Measurements from ENCODE around the gene SLC30A2.

Gene SLC30A2

DNA sequence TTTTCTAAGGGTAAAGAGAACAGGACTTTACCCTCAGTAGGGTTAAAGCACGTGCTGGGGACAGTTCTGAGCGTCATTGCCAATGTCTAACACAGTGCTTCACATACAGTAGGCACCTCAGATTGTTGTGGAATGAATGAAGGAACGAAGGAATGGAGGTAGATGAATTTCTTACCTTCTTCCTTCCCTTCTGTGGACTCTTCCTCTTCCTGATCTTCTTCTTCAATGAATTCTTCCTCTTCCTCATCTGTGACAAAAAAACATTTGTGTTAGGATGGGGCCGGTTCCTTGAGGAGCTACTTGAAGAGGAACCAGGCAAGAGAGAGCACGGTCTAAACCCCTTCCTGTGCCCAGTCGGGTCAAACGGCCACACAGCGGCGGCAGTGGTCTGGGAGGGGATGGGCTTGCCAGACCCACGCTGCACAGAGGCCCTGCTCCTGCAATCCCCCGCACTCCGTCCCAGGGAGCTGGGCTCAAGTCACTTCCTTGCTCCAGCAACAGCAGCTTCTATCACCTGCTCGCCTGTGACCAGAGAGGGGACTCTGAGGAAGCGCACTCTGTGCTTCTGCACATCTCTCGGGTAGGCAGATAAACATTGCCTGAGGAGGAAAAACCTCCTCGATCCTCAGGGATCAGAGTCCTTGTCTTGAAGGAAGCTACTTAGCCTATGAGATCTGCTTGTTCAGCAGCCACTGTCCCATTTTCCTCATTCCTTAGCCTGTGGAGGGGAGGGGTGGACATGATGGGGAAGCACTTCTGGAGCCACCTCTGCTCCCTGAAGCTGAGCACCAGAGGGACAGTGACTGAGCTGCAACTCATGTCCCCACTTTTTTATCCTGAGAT lies 8.0 kb upstream of the SLC30A2 start:
- TF ChIP-seq EZH2 (optimal IDR thresholded peaks at IDR 0.05; ENCODE audit: low read depth, low read length) (no peak), EZH2phosphoT487 (IDR thresholded peaks at IDR 0.05; ENCODE audit: low read length) (no peak)
- TF ChIP-seq, protein P1, sequence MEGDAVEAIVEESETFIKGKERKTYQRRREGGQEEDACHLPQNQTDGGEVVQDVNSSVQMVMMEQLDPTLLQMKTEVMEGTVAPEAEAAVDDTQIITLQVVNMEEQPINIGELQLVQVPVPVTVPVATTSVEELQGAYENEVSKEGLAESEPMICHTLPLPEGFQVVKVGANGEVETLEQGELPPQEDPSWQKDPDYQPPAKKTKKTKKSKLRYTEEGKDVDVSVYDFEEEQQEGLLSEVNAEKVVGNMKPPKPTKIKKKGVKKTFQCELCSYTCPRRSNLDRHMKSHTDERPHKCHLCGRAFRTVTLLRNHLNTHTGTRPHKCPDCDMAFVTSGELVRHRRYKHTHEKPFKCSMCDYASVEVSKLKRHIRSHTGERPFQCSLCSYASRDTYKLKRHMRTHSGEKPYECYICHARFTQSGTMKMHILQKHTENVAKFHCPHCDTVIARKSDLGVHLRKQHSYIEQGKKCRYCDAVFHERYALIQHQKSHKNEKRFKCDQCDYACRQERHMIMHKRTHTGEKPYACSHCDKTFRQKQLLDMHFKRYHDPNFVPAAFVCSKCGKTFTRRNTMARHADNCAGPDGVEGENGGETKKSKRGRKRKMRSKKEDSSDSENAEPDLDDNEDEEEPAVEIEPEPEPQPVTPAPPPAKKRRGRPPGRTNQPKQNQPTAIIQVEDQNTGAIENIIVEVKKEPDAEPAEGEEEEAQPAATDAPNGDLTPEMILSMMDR (IDR thresholded peaks at IDR 0.05; ENCODE audit: low read length): no peak
- H2AFZ ChIP-seq (ENCODE audit: low read length): no peak overlapping the region
- no peaks in the 10 kb centered on the region for H3K36me3 ChIP-seq (replicated peaks; ENCODE audit: insufficient read depth, low read length)
- H3K4me3 ChIP-seq (ENCODE audit: low read length): no peak overlapping the region
- H3K27ac ChIP-seq (ENCODE audit: low read length): no peak overlapping the region
- no peaks in the 10 kb centered on the region for H3K9me3 ChIP-seq (replicated peaks; ENCODE audit: insufficient read depth, low read length)
- H3F3A ChIP-seq (ENCODE audit: insufficient read depth, low read length): no peaks in the 10 kb centered on the region
- DNase-seq: no peak
- H4K20me1 ChIP-seq (ENCODE audit: insufficient read depth, low read length): no peaks in the 10 kb centered on the region
- H3K4me1 ChIP-seq (ENCODE audit: low read length): no peaks in the 10 kb centered on the region
- no peaks in the 10 kb centered on the region for H3K9me2 ChIP-seq (replicated peaks; ENCODE audit: insufficient read depth, low read length)
- no peaks in the 10 kb centered on the region for H3K79me2 ChIP-seq (ENCODE audit: low read length)
- H3K4me2 ChIP-seq (ENCODE audit: low read depth, low read length): no peak overlapping the region
- peaks cover 19% of the 10 kb centered on the region; the same call in 1 of the 2 replicates for H3K27me3 ChIP-seq (replicated peaks; ENCODE audit: insufficient read depth, low read length)
- no peak overlapping the region for H3K9ac ChIP-seq (ENCODE audit: low read length)

DNA sequence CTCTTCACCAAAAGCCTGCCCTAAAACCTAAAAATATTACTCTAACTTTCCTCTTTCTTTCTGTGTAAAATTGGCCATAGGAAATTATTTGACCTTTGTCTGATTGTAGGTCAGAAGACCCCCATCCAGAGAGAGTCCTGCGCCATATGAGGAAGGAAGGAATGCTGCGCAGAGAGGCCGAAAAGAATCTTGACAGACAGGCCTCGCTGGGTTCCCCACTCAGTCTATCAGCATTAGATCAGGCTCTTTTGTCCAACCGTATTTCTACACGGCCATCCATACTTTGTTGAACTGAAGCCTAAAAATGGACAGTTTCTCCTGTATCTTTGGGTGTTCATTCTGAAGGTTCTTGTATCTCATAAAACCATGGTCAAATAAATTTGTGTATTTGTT lies 4.3 kb upstream of the SLC30A2 start:
- H3K27me3 ChIP-seq (replicated peaks; ENCODE audit: insufficient read depth, low read length): peaks cover 53% of the 10 kb centered on the region
- H3F3A ChIP-seq (ENCODE audit: insufficient read depth, low read length): no peaks in the 10 kb centered on the region
- no peak for DNase-seq
- H3K9me2 ChIP-seq (replicated peaks; ENCODE audit: insufficient read depth, low read length): no peaks in the 10 kb centered on the region
- no peaks in the 10 kb centered on the region for H3K9me3 ChIP-seq (replicated peaks; ENCODE audit: insufficient read depth, low read length)
- TF ChIP-seq, protein P1 (IDR thresholded peaks at IDR 0.05; ENCODE audit: low read length): no peak
- TF ChIP-seq EZH2phosphoT487 (IDR thresholded peaks at IDR 0.05; ENCODE audit: low read length) (no peak), EZH2 (optimal IDR thresholded peaks at IDR 0.05; ENCODE audit: low read depth, low read length) (no peak)
- H3K36me3 ChIP-seq (replicated peaks; ENCODE audit: insufficient read depth, low read length): no peaks in the 10 kb centered on the region
- no peaks in the 10 kb centered on the region for H3K4me1 ChIP-seq (ENCODE audit: low read length)
- H3K9ac ChIP-seq (ENCODE audit: low read length): no peak overlapping the region
- H3K4me2 ChIP-seq (ENCODE audit: low read depth, low read length): no peak overlapping the region
- H3K4me3 ChIP-seq (ENCODE audit: low read length): no peak overlapping the region
- no peak overlapping the region for H2AFZ ChIP-seq (ENCODE audit: low read length)
- no peaks in the 10 kb centered on the region for H3K79me2 ChIP-seq (ENCODE audit: low read length)
- no peak overlapping the region for H3K27ac ChIP-seq (ENCODE audit: low read length)
- no peaks in the 10 kb centered on the region for H4K20me1 ChIP-seq (ENCODE audit: insufficient read depth, low read length)

DNA sequence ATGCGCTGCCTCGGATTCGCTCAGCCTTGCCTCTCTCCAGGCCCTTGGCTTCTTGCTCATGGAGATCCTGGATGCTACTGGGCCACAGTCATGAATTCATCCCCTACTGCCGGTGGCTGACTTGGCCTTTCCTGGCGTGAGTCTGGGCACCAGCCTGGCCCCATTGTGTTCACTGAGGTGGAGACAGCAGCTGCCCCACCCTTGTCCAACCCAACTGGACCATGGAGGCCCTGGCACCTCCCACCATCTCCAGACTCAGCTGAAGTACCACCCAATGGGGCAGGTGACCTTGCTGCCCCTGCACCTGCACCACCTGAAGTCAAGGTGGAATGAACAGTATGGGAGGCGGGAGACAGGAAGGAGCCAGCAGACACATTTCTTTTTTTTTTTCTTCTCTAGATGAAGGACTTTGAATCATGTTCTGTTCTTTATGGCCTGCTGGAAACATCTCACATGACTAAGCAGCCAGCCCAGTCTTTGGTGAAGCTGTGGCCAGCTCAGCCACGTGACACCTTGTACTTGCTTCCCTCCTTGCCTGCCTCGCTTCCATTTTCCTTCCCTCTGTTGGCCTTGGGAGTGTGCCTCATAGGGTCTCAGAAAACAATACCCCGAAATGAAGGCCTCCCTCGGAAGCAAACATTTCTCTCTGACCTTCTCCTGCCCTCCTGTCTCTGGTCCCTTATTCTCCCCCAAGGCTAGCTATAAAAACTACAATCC lies 3.8 kb upstream of the SLC30A2 start:
- H3K27ac ChIP-seq (ENCODE audit: low read length): no peak overlapping the region
- H3K36me3 ChIP-seq (replicated peaks; ENCODE audit: insufficient read depth, low read length): no peaks in the 10 kb centered on the region
- peaks cover 54% of the 10 kb centered on the region for H3K27me3 ChIP-seq (replicated peaks; ENCODE audit: insufficient read depth, low read length)
- no peaks in the 10 kb centered on the region for H3K79me2 ChIP-seq (ENCODE audit: low read length)
- H3K9me3 ChIP-seq (replicated peaks; ENCODE audit: insufficient read depth, low read length): no peaks in the 10 kb centered on the region
- no peaks in the 10 kb centered on the region for H4K20me1 ChIP-seq (ENCODE audit: insufficient read depth, low read length)
- no peaks in the 10 kb centered on the region for H3K4me1 ChIP-seq (ENCODE audit: low read length)
- no peak for DNase-seq
- no peaks in the 10 kb centered on the region for H3K9me2 ChIP-seq (replicated peaks; ENCODE audit: insufficient read depth, low read length)
- no peak overlapping the region for H3K9ac ChIP-seq (ENCODE audit: low read length)
- no peak overlapping the region for H3K4me2 ChIP-seq (ENCODE audit: low read depth, low read length)
- H3K4me3 ChIP-seq (ENCODE audit: low read length): no peak overlapping the region
- H2AFZ ChIP-seq (ENCODE audit: low read length): no peak overlapping the region
- H3F3A ChIP-seq (ENCODE audit: insufficient read depth, low read length): no peaks in the 10 kb centered on the region
- TF ChIP-seq EZH2 (optimal IDR thresholded peaks at IDR 0.05; ENCODE audit: low read depth, low read length) (no peak), EZH2phosphoT487 (IDR thresholded peaks at IDR 0.05; ENCODE audit: low read length) (no peak)
- TF ChIP-seq, protein P1 (IDR thresholded peaks at IDR 0.05; ENCODE audit: low read length): no peak

Data from MM.1S (cell line).